ENCODE results near the gene PERCC1.
A peak's percentile ranks its signal among the peaks of the same experiment; 100 is the strongest.

PERCC1 gene

GRCh38 chr16:1449201-1449788 is 18.4 kb downstream of the PERCC1 start:
- DNase-seq (ENCODE audit: extremely low read depth, low read depth): no peak
- no peak overlapping the region for H3K4me3 ChIP-seq (replicated peaks; ENCODE audit: low read depth, low read length)
- TF ChIP-seq, protein P1, sequence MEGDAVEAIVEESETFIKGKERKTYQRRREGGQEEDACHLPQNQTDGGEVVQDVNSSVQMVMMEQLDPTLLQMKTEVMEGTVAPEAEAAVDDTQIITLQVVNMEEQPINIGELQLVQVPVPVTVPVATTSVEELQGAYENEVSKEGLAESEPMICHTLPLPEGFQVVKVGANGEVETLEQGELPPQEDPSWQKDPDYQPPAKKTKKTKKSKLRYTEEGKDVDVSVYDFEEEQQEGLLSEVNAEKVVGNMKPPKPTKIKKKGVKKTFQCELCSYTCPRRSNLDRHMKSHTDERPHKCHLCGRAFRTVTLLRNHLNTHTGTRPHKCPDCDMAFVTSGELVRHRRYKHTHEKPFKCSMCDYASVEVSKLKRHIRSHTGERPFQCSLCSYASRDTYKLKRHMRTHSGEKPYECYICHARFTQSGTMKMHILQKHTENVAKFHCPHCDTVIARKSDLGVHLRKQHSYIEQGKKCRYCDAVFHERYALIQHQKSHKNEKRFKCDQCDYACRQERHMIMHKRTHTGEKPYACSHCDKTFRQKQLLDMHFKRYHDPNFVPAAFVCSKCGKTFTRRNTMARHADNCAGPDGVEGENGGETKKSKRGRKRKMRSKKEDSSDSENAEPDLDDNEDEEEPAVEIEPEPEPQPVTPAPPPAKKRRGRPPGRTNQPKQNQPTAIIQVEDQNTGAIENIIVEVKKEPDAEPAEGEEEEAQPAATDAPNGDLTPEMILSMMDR (IDR thresholded peaks at IDR 0.05; ENCODE audit: low read depth, low read length, missing control alignments): no peak

DNA sequence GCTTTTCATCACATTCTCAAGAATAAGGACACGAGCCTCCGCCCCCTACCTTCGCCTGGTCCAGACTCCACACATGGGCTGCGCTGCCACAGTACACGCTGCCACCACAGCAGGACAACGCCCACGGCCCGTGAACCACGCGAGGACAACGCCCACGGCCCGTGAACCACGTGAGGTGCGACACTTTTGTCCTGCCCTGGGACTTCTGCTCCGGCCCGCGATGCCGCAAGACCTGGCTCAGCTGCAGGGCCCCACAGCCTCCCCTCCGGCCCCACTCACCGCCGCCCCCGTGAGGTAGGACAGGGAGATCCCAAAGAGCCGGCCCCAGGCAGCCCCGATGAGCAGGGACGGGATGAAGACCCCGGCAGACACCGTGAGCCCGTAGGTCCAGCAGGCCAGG is 19.3 kb downstream of the PERCC1 start:
- DNase-seq (ENCODE audit: extremely low read depth, low read depth): no peak
- TF ChIP-seq, protein P1 (IDR thresholded peaks at IDR 0.05; ENCODE audit: low read depth, low read length, missing control alignments): peak; percentile 4
- H3K4me3 ChIP-seq (replicated peaks; ENCODE audit: low read depth, low read length): no peak overlapping the region

DNA sequence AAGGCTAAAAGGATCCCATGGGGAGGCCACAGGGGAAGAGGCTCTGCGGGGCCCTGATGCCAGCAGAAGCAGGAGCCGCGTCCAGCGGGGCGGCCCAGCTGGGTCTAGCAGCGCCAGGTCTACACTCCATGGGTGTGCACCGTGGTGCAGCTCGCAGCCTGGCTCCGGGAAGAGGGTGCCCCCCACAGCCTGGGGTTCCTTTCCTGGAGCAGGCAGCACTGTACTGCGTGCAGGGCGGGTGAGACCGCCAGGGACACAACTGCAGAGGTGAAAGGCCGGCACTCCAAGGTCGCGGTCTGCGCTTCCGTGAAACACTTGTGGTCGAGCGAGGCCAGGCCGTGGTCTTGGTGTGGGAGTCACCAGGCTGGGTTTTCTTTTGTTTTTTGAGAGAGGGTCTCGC is 20.0 kb downstream of the PERCC1 start:
- TF ChIP-seq, protein P1 (IDR thresholded peaks at IDR 0.05; ENCODE audit: low read depth, low read length, missing control alignments): no peak
- H3K4me3 ChIP-seq (replicated peaks; ENCODE audit: low read depth, low read length): no peak overlapping the region
- no peak for DNase-seq (ENCODE audit: extremely low read depth, low read depth)

DNA sequence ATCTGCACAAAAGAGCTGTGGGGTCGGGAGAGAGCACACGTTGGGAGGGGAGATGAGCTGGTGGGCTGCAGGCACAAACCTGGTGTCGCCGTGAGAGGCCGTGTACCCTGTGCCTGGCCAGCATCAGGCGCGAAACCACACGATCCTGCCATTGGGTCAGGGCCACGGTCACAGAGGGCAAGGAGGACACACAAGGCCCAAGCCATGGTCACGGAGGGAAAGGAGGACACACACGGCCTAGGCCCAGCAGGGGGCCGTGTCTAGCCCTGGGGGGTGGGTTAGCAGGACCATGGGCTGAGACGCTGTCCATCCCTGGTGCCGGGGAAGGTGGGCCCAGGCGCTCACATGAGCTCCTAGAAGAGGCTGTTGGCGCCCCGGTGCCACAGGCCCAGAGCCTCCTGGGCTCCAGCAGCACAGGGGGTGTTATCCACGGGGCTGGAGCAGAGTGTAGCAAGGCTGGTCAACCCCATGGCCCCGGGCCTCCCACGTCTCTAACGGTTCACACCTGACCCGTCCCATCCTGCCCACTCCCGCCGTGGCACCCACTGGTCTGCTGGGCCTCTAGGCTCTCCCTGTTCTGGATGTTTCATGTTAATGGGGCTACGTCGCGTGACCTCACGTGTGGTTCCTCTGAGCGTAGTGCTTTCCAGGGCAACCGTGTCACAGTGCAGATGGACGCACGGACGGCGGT is 21.0 kb downstream of the PERCC1 start:
- H3K4me3 ChIP-seq (replicated peaks; ENCODE audit: low read depth, low read length): no peak overlapping the region
- no peak for DNase-seq (ENCODE audit: extremely low read depth, low read depth)
- TF ChIP-seq, protein P1 (IDR thresholded peaks at IDR 0.05; ENCODE audit: low read depth, low read length, missing control alignments): no peak

GRCh38 chr16:1452530-1452929 is 21.7 kb downstream of the PERCC1 start:
- H3K4me3 ChIP-seq (replicated peaks; ENCODE audit: low read depth, low read length): no peak overlapping the region
- TF ChIP-seq, protein P1 (IDR thresholded peaks at IDR 0.05; ENCODE audit: low read depth, low read length, missing control alignments): no peak
- no peak for DNase-seq (ENCODE audit: extremely low read depth, low read depth)

GRCh38 chr16:1453316-1453715 is 22.4 kb downstream of the PERCC1 start:
- no peak for DNase-seq (ENCODE audit: extremely low read depth, low read depth)
- H3K4me3 ChIP-seq (replicated peaks; ENCODE audit: low read depth, low read length): no peak overlapping the region
- TF ChIP-seq, protein P1 (IDR thresholded peaks at IDR 0.05; ENCODE audit: low read depth, low read length, missing control alignments): no peak

Measured in HFF-Myc (cell line).